Measurements from ENCODE around the gene C3. TPM values are rescaled to one million over a fixed set of nuclear protein-coding genes. Genes with fewer than 3 reads are reported as not detected.
A peak's percentile ranks its signal among the peaks of the same experiment; 100 is the strongest.
"Not testable (repeated sequence)": the region's sequence is repeated elsewhere in the genome, so short reads cannot be mapped to it uniquely, and the experiment has no call there.

Gene C3
- not detected in 2 replicates for total RNA-seq (2014; rRNA removed; shearing (Covaris generic))

DNA sequence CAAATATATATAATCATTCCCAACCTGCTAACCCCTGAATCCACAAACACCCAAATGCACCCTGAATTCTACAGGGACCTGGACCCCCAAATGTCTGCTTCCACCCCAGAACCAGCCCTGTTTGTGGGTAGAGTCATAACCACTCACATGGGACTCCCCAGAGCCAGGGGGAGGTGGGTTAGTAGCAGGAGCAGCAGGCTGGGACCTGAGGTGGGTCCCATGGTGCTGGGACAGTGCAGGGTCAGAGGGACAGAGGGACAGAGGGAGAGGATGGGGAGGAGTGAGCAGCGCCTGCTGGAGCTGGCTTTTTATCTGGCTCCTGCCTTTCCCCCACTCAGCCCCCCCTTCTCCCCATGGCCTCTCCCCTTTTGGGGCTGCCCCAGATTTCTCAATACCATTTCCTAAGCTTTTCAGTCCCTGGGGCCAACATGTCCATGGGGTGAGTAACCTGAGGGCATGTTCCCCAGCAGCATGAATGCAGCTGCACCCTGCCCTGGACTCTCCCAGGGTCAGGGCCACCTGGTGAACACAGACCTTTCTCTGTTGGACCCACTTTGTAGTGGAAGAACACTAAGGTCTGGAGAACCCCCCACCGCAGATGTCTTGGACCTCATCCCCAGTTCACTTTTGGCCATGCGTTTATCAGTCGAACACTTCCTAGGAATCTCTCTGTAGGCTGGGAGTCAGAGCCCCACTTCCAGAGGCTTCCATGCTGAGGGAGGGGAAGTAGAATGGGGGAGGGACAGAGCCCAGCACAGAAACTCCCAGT, at the start of gene C3:
Gene C3, minus strand, starts transcription at position 282 of the 769 bp plus-strand sequence. Its CDS starts 61 bp downstream, at position 221.
- Histone ChIP-seq H3K4me1 (replicated peaks) (no peaks in the 10 kb centered on the region), H3K27me3 (replicated peaks) (no peaks in the 10 kb centered on the region; the same call in 1 of the 2 replicates), H3K36me3 (no peaks in the 10 kb centered on the region), H3K9me3 (replicated peaks) (0 out of 2 replicates have a peak, but pooled peaks cover 3% of the 10 kb centered on the region), H3K27ac (no peak within 1 kb of the TSS), H3K4me3 (no peak within 1 kb of the TSS)
- no peak for DNase-seq (ENCODE audit: low read depth in 1 of 2, low spot score in 2 of 2)

DNA sequence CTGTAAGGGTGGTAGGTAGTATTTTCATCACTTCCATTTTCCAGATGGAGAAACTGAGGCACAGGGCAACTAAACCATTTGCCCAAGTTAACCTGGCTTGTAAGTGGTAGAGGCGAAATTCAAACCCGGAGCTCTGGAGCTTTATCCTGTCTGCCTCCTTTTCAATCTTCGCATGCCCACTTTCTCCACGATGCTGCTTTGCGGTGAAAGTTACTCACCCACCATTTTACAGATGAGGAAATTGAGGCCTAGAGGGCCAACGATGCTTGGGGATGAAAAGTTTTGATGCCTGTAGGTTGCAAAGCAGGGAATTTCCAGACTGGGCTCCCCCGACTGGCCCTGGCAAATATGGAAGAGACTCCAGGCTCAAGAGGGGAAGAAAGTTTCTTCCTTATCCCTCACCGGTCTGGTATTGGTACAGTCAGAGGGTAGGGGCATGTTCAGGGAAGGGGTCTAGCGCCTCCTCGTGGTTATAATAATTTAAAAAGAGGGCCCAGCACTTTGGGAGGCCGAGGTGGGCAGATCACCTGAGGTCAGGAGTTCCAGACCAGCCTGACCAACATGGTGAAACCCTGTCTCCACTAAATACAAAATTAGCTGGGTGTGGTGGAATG, 48.7 kb upstream of the C3 start:
- DNase-seq (ENCODE audit: low read depth in 1 of 2, low spot score in 2 of 2): peak in 1 of 2 experiments; percentile 23

GRCh38 chr19:6768236-6768785, 47.9 kb upstream of the C3 start:
- peaks cover 19% of the 10 kb centered on the region; the same call in 1 of the 2 replicates for H3K27me3 ChIP-seq (replicated peaks)
- no peak overlapping the region for H3K27ac ChIP-seq
- H3K4me1 ChIP-seq (replicated peaks): peaks cover 12% of the 10 kb centered on the region
- H3K4me3 ChIP-seq: no peak overlapping the region
- no peaks in the 10 kb centered on the region for H3K9me3 ChIP-seq (replicated peaks)
- no peaks in the 10 kb centered on the region for H3K36me3 ChIP-seq
- DNase-seq (ENCODE audit: low read depth in 1 of 2, low spot score in 2 of 2): no peak

More for the DNA sequence above, 48.7 kb upstream of the C3 start:
- peaks cover 19% of the 10 kb centered on the region; the same call in 1 of the 2 replicates for H3K27me3 ChIP-seq (replicated peaks)
- no peaks in the 10 kb centered on the region for H3K36me3 ChIP-seq
- no peak overlapping the region for H3K4me3 ChIP-seq
- peaks cover 12% of the 10 kb centered on the region for H3K4me1 ChIP-seq (replicated peaks)
- H3K9me3 ChIP-seq (replicated peaks): no peaks in the 10 kb centered on the region
- H3K27ac ChIP-seq: no peak overlapping the region

GRCh38 chr19:6767357-6768235, 47.1 kb upstream of the C3 start, which contains the start of gene SH2D3A:
Gene SH2D3A, minus strand, starts transcription at chr19:6767435. Its CDS starts 3,687 bp downstream, at chr19:6763748.
- DNase-seq (ENCODE audit: low read depth in 1 of 2, low spot score in 2 of 2): no peak
- Histone ChIP-seq H3K27ac (no peak within 1 kb of the TSS), H3K4me3 (no peak within 1 kb of the TSS), H3K36me3 (no peaks in the 10 kb centered on the region), H3K4me1 (replicated peaks) (peaks cover 12% of the 10 kb centered on the region), H3K9me3 (replicated peaks) (no peaks in the 10 kb centered on the region), H3K27me3 (replicated peaks) (peaks cover 19% of the 10 kb centered on the region; the same call in 1 of the 2 replicates)

DNA sequence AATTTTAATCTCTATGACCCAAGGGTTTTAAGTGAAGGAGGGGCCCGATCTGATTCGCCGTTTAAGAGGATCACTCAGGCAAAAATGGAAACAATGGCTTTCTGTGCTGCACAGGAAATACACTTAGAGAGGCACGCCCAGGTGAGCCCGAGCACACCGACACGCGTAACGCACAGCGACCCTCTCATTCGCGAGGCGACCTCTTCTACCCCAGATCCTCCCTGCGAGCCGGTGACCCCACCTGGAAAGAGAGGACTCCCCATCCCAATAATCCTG, 46.6 kb upstream of the C3 start:
- Histone ChIP-seq H3K9me3 (replicated peaks) (no peaks in the 10 kb centered on the region), H3K4me3 (no peak overlapping the region), H3K27me3 (replicated peaks) (peaks cover 19% of the 10 kb centered on the region; the same call in 1 of the 2 replicates), H3K27ac (no peak overlapping the region), H3K36me3 (no peaks in the 10 kb centered on the region), H3K4me1 (replicated peaks) (peaks cover 12% of the 10 kb centered on the region)
- DNase-seq (ENCODE audit: low read depth in 1 of 2, low spot score in 2 of 2): no peak

DNA sequence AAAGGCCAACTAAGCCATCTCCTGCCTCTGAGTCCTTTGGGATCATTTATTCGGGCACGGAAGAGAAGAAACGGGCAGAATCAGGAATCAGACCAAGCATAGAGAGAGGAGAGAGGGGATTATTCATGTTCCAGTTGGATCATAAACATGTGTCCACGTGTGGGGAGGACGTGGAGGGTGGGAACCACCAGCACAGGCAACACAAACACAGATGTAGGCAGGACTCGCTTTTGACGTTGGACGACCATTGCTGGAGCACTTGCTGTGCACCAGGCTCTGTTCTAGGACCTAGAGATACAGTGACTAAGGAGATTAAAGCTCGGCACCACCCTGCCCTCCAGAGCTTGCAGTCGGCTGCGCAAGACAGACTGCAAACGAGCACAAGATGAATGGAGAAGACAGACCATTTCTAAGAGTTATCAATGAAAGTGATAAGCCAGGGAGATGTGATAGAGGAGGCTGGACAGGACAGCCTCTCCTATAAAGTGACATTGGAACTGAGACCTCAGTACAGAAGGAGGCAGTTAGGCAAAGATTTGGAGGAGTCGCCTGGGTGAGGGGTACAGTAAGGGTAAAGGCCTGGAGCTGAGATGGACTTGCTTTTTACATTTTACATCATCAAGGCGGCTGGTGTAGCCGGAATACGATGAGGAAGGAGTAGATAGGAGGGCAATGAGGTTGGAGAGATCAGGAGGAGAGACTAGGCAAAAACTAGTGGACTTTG, 46.1 kb upstream of the C3 start:
- H3K27ac ChIP-seq: no peak overlapping the region
- DNase-seq (ENCODE audit: low read depth in 1 of 2, low spot score in 2 of 2): no peak
- no peak overlapping the region for H3K4me3 ChIP-seq
- peaks cover 12% of the 10 kb centered on the region for H3K4me1 ChIP-seq (replicated peaks)
- no peaks in the 10 kb centered on the region for H3K9me3 ChIP-seq (replicated peaks)
- H3K36me3 ChIP-seq: no peaks in the 10 kb centered on the region
- H3K27me3 ChIP-seq (replicated peaks): peaks cover 19% of the 10 kb centered on the region; the same call in 1 of the 2 replicates

DNA sequence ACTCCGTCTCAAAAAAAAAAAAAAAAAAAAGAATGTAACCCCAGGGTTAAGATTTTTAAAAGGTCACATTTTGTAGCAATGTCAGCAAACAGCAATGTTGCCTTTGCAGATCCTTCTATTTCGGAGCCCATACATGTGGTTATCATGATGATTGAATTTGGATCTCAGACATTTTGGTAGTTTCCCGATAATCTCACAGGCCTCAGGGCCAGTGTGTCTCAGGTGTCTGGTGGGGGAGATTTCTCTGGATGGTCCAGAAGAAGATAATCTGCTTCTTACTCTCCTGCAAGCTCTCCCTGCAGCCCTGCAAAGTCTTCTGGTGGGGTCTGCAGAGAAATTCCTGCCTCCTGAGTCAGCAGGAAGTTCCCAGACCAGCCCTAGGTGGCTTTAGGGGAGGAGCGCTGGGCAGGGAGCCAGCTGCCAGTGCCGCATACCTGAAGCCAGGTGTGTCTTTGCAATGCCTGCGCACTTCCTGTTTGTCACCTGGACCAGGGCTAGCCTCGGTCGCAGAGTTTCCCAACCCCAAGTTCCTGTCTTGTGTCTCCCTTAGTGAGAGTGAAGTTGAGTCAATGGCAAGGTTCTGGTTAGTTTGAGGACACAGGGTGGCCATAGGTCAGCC, 45.4 kb upstream of the C3 start:
- Histone ChIP-seq H3K9me3 (replicated peaks) (no peaks in the 10 kb centered on the region), H3K36me3 (no peaks in the 10 kb centered on the region), H3K4me1 (replicated peaks) (peaks cover 12% of the 10 kb centered on the region), H3K27me3 (replicated peaks) (peaks cover 19% of the 10 kb centered on the region; the same call in 1 of the 2 replicates), H3K4me3 (no peak overlapping the region), H3K27ac (no peak overlapping the region)
- DNase-seq (ENCODE audit: low read depth in 1 of 2, low spot score in 2 of 2): no peak

GRCh38 chr19:6762253-6762797, 41.9 kb upstream of the C3 start:
- not testable (repeated sequence) for H3K27ac ChIP-seq; DNase-seq (ENCODE audit: low read depth in 1 of 2, low spot score in 2 of 2); H3K9me3 ChIP-seq (replicated peaks); H3K36me3 ChIP-seq; H3K4me3 ChIP-seq
- H3K27me3 ChIP-seq (replicated peaks): peaks cover 19% of the 10 kb centered on the region; the same call in 1 of the 2 replicates
- H3K4me1 ChIP-seq (replicated peaks): peaks cover 10% of the 10 kb centered on the region

GRCh38 chr19:6761053-6761676, 40.7 kb upstream of the C3 start:
- H3K4me3 ChIP-seq: no peak overlapping the region
- no peaks in the 10 kb centered on the region for H3K9me3 ChIP-seq (replicated peaks)
- peaks cover 6% of the 10 kb centered on the region for H3K4me1 ChIP-seq (replicated peaks)
- H3K36me3 ChIP-seq: no peaks in the 10 kb centered on the region
- peaks cover 9% of the 10 kb centered on the region; the same call in 1 of the 2 replicates for H3K27me3 ChIP-seq (replicated peaks)
- no peak overlapping the region for H3K27ac ChIP-seq
- DNase-seq (ENCODE audit: low read depth in 1 of 2, low spot score in 2 of 2): no peak

- Histone ChIP-seq H3K4me1 (replicated peaks) (peaks cover under 1% of the 10 kb centered on the region; the same call in 1 of the 2 replicates), H3K4me3 (no peak overlapping the region), H3K36me3 (no peaks in the 10 kb centered on the region), H3K9me3 (replicated peaks) (no peaks in the 10 kb centered on the region), H3K27ac (no peak overlapping the region), H3K27me3 (replicated peaks) (0 out of 2 replicates have a peak, but pooled peaks cover 3% of the 10 kb centered on the region)
- no peak for DNase-seq (ENCODE audit: low read depth in 1 of 2, low spot score in 2 of 2)
Measured at GRCh38 chr19:6760606-6761005, 40.2 kb upstream of the C3 start.

DNA sequence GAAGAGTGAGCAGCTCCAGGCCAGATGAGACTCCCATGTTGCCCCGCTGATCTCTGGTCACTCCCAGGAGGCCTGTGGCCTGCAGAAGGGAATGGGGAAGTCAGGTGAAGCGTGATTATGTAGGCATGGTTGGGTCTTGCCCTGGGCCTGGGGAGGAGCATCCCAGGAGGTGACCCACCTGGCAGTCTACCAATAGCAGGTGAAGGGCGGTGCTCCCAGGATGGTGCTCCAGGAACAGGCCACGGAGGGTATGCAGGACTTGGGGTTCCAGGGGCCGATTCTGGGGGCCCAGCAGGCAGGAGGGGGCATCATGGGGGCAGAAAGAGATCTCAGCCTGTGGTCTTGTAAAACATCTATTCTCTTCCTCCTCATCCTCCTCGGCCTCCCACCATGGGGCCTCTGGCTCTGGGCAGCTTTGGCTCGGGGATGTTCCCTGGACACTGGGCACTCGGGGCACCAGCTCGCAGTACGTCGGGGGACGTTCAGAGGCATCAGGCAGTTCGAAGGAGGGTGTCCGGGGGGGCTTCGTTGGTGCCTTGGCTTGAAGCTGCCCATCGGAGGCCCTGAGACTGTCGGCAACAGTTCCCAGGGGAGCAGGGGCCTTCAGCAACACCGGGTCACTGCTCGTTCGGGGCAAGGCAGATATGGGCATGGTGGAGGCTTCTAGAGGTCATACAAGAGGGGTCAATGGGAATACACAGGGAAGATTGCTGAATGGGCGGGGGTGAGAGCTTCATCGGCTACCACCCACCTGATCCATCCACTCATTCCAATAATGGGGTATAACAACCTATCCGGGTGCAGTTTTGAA, 34.4 kb upstream of the C3 start:
- Histone ChIP-seq H3K9me3 (replicated peaks) (no peaks in the 10 kb centered on the region), H3K4me1 (replicated peaks) (no peaks in the 10 kb centered on the region), H3K27ac (no peak overlapping the region), H3K27me3 (replicated peaks) (no peaks in the 10 kb centered on the region), H3K36me3 (peaks cover 22% of the 10 kb centered on the region), H3K4me3 (no peak overlapping the region)
- DNase-seq (ENCODE audit: low read depth in 1 of 2, low spot score in 2 of 2): no peak

Measured in SJSA1 (cell line).